ENCODE measurements around the gene DKK3. TPM values are rescaled to one million over a fixed set of nuclear protein-coding genes. Genes with fewer than 3 reads are reported as not detected.
A peak's percentile ranks its signal among the peaks of the same experiment; 100 is the strongest.

Gene DKK3
- polyA plus RNA-seq, 10 donors, result 51.1 to 121 (median 73.6) TPM

DNA sequence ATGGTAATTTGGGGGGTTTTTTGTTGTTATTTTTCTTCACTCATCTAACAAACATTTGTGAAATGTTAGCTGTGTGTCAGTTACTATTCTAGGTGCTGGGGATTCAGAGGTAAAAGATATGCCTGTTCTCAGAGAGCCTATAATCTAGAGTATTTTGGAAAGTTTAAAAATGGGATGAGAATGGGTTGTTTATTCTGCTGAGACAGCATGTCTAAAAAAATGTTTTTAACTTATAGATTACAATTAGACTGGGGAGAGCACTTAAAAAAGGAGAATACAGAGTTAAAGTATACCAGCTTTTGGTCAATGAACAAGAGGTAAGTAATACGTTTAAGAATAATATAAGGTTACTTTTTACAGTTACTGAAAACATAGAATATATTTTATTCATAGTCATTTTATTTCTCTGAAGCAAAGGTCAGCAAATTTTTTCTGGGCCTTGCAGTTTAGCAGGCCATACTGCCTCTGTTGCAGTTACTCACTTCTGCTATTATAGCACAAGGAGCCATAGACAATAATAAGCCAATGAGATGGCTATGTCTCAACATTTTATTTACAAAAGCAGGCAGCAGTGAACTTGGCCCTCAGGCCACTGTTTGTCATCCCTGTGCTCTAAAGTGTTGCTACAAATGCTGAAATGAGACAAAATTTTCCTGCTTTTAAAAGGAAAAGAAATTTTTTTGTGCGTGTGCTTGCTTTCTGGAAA, 60.0 kb downstream of the DKK3 start:
- DNase-seq, result no peak

DNA sequence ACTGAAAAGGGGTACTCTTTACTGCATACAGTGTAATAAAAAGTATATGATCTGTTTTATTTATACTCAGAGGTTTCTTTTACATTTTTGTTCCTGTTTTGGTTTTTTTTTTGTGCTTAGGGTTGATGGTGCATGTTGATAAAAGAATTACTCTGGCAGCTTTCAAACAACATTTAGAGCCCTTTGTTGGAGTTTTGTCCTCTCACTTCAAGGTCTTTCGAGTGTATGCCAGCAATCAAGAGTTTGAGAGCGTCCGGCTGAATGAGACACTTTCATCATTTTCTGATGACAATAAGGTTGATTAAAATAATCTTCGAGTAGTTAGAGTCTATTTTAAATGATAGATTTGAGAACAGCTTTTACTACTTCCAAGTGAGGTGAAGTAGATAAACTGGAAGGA, 60.6 kb downstream of the DKK3 start:
- no peak for DNase-seq

- no peak for DNase-seq
Measured at GRCh38 chr11:11946878-11947277, 61.5 kb downstream of the DKK3 start.

DNA sequence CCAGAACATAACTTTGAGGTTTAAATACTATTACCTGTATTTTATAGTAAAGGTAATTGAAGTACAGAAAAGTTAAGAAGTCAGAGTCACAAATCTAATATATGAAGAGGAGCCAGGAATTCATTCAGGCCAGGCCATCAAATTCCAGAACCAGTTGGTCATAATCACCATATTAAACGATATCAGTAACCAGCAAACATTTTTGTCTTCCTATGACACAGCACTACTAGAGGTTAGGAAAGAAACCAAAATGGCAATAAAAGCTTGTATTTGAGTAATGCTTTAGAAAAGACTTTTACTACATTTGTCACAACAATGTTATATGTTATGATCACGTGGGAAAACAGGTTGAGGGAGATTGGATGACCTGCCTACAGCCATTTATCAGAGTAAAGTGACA, 62.2 kb downstream of the DKK3 start:
- peak in 1 of 3 donors; percentile 18 for DNase-seq

GRCh38 chr11:11944444-11944843, 64.0 kb downstream of the DKK3 start:
- DNase-seq, result no peak

DNA sequence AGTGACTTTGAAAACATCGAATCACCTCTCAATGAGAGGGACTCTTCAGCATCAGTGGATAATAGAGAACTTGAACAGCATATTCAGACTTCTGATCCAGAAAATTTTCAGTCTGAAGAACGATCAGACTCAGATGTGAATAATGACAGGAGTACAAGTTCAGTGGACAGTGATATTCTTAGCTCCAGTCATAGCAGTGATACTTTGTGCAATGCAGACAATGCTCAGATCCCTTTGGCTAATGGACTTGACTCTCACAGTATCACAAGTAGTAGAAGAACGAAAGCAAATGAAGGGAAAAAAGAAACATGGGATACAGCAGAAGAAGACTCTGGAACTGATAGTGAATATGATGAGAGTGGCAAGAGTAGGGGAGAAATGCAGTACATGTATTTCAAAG, 65.8 kb downstream of the DKK3 start:
- no peak for DNase-seq

DNA sequence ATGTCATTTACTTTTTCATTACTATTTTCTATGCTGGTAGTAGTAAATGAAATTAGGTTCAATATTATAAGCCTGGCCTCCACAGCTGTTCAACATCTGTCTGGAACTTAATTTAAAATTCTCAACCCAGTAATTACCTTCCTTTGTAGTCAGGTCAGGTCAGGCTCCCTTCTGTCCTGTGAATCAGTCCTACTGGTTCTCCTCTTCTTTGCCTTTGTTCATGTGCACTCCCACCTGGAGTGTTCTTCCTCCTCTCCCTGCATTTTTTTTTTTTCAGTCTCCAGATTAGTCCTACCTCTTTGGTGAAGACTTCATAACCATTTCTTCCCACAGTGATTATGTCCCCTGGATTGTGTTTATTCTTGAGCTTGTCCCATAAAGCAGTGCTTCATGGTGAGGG, 67.9 kb downstream of the DKK3 start:
- no peak for DNase-seq

DNA sequence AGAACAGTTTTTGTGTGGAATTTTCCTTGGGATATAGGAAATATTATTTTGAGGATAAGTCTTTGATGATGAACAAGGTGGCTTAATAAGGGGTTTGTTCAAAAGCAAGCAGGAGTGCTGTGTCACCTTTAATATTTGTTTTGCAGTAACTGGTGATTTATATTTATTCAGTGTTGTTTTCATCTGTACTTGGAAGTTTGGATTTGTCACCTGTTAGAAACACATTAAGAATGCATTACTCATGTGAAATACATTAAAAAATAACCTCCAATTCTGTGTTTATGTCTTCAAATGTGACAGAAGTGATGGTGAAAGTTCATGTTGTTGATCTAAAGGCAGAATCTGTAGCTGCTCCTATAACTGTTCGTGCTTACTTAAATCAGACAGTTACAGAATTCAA, 70.5 kb downstream of the DKK3 start:
- no peak for DNase-seq

GRCh38 chr11:11937433-11937832, 71.0 kb downstream of the DKK3 start:
- DNase-seq, result no peak

- peak in 1 of 3 donors; percentile 8 for DNase-seq
Measured at GRCh38 chr11:11935536-11935935, 72.9 kb downstream of the DKK3 start.

DNA sequence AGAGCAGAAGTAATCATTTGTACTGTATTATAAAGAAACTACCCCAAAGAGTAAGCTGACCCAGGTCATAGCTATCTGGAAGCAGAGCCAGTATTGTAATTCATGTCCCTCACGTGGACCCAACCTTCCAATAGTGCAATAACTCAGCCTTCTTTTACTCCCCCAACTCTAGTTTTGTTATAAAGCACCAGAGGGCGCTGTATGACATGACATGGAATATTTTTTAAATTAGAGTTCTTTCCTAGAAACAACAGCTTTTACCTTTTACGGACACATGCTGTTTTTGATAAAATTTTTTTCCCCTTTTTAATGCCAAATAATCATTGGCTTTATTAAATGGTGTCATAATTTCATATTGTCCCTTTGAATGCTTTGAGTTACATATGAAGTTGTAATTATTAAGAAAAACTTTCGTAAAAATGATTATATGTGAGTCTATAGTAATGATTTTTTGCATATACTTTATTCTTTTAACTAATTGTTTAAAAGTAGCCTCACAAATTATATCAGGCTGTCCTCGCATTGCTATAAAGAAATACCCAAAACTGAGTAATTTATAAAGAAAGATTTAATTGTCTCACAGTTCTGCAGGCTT, 76.9 kb downstream of the DKK3 start:
- peak; percentile 40 to 70 (median 52) for DNase-seq

- no peak for DNase-seq
Measured at GRCh38 chr11:11929920-11930319, 78.5 kb downstream of the DKK3 start.

GRCh38 chr11:11923828-11924227, 84.6 kb downstream of the DKK3 start:
- no peak for DNase-seq

DNA sequence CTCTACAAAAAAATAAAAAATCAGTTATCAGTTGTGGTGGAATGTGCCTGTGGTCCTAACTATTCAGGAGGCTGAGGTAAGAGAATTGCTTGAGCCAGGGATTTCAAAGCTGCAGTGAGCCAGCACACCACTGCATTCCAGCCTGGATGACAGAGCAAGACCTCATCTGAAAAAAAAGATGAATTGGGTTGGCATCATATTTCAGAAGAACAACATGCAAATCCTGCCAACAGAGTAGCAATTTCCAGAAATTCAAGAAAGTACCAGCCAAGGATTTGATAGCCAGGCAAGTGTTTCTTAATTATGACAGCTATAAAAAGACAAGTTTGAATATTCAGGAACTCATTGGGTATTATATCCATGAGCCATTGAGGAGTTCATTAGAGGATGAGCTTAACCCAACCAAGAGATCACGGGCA, 91.4 kb downstream of the DKK3 start:
- peak in 1 of 3 donors; percentile 49 for DNase-seq

- DNase-seq, result no peak
Measured at GRCh38 chr11:11915625-11916024, 92.8 kb downstream of the DKK3 start.

- DNase-seq, result no peak
Measured at GRCh38 chr11:11913395-11913794, 95.0 kb downstream of the DKK3 start.

Other genes starting within 250 kb of the DKK3 start
- 10 to 100 TPM; 55.8 to 83.6 (median 68.4) TPM for gene USP47, start 166.7 kb downstream of the DKK3 start, polyA plus RNA-seq (ENCODE audit: insufficient read length in 10 of 10)
- 10 to 100 TPM; 14.6 to 25.0 (median 22.0) TPM for gene MICAL2, start 102.0 kb upstream of the DKK3 start, polyA plus RNA-seq (ENCODE audit: insufficient read length in 10 of 10)